GM21723 (cell line): ENCODE data around the gene KCNJ15.

Source experiments
- ATAC-seq: cut with Tn5 transposase; IDR thresholded peaks from one replicate; pipeline ENCODE4 v1.9.1; 2021; ENCODE audit warnings: mild to moderate bottlenecking, moderate library complexity; ENCODE audit not compliant: unreplicated experiment

Gene KCNJ15

GRCh38 chr21:38351961-38352521, 95.2 kb downstream of the KCNJ15 start:
- no peak for ATAC-seq

GRCh38 chr21:38352536-38353219, 95.9 kb downstream of the KCNJ15 start:
- no peak for ATAC-seq

DNA sequence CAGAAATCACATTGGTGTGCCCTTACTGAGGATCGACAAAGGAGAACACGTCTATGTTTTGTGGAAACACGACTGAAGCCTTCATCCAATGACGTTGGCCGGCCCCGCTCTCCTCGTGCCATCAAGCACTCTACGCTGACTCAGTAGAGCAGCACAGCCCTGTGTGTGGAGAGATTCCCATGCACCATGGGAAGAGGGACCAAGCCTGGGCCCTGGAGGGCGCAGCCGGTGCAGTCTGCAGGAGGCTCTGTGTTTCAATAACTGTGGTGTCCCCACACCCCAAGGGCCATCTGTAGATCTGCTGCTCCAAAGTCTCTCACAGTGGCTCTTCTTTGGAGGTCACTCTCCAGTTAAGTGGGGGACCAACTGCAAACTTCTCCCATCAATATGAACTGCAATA, 97.4 kb downstream of the KCNJ15 start:
- no peak for ATAC-seq

DNA sequence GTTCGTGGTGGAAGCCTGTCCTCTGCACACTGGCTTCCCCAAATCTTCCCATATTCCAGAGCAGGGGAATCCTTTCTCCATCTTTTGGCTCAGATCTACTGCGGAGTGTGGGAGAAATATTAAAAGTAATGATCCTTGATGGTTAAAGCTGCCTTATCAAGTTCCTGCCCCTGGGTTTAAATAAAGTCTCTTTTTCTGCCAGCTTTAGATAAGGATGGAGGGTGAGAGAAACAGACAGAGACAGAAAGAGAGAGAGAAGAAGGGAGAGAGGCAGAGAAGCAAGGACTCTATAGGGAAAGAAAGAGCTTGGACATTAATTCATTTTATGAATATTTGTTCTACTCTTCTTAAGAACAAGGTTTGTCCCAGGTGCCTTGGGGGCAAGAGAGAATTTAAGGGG, 98.0 kb downstream of the KCNJ15 start:
- no peak for ATAC-seq

DNA sequence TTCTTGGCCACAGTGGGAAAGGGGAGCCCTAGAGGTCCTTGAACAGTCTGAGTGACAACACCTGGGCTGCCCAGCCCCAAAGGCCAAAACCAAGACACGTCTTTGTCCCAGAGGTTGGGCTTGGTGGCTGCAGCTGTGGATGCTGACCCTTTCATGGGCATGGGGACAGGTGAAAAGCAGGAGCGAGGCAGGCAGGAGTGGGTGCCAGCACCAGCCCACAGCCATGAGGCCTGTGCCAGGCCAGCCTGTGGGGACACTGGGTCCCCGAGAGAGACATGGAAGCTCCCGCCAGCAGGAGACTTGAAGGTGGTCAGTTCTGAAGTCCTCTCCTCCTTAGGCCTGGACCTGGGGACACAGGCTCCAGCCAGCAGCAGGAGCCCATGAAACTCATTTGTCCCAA, 98.6 kb downstream of the KCNJ15 start:
- ATAC-seq = no peak

DNA sequence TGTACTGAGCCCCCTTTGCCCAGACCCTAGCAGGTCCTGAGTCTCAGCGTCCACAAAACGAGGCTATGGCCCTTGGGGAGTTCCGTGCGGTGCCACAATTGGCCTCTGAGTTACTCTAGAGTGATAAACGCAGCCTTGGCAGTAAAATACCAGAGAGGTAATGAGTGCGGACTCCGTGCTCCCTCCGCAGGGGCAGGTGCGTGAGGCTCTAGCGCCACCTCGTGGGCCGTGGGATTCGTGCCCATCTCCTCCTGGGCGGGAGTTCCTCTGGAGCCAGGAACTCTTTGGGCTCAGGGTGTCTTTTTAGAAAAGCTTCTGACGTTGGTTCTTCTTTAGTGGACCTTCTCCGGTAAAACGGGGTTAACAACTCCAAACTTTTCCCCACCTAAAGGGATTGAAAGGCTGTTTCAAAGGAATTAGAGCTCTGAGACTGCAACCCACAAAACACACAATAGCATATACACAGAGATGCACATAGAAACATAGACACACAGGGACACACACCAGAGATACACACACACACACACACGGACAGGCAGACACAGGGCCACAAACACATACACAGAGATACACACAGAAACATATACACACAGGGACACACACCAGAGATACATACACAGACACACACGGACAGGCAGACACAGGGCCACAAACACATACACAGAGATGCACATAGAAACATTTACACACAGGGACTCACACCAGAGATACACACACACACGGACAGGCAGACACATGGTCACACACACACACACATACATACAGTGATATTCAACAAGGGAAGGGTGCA, 99.4 kb downstream of the KCNJ15 start:
- ATAC-seq = no peak
